ENCODE measurements around the gene WHAMM. TPM values are rescaled to one million over a fixed set of nuclear protein-coding genes. Genes with fewer than 3 reads are reported as not detected.

The WHAMM gene
- total and polyA plus RNA-seq, 4 experiments from 2014 or later, result 2.2 to 33.5 (median 19.4) TPM

DNA sequence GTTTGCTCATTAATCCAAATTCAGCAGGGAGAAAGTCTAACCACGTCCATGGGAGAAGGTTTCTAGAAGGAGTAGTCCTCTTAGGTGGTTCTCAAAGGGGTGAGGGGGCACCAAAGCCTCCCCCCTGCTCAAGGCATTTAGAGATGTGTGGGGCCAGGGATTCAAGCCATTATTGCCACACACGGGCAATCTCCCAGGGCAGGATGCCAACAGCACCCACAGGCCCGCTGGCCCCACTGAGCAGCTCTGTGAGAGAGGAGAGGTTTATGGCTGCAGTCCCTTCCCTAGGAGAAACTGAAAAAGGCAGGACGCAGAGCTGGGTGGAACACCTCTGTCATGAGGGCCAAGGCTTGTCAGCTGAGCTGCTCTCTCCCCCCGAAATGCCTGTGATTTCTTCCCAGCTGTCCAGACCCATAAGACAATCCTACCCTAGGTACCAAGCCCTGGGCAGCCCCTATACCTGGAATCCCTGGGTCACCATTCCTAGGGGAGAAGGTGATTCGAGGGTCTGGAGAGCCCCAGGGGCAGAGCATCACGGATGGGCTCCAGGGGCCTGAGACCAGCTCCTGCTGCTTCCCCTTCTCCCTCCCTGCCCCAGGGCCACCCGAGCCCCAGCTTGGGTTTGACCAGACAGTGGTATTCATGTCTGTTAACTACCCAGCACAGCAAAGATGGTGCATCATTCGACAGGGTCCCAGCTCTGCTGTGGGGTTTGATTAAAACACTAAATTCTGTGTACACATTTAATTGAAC lies 39.0 kb downstream of the WHAMM start:
- no peaks in the 10 kb centered on the region for H3K36me3 ChIP-seq (ENCODE audit: insufficient read depth, low read length)
- H3K27me3 Mint-ChIP-seq, result no peaks in the 10 kb centered on the region
- H3K4me1 Mint-ChIP-seq, result peaks cover 3 to 13% (median 9%) of the 10 kb centered on the region in 4 donors
- H3K9me3 ChIP-seq (ENCODE audit: control insufficient read depth in 1 of 2, low read length in 2 of 2), result no peaks in the 10 kb centered on the region
- H3K36me3 Mint-ChIP-seq, result peaks cover 0 to 1% of the 10 kb centered on the region in 2 donors
- no peak for DNase-seq
- no peaks in the 10 kb centered on the region for H3K4me1 ChIP-seq (ENCODE audit: insufficient read depth, low read length)
- ChIA-PET POLR2A (ENCODE audit: partially characterized antibody) (interaction anchor here (0.6 kb wide), 1 partner anchor 10 kb away, joined by 4 read pairs; no protein-coding TSS in a partner anchor), CTCF (ENCODE audit: partially characterized antibody) (interaction anchor here (0.8 to 0.9 kb wide), 2 partner anchors 10 to 148 kb away, joined by 3 read pairs; no protein-coding TSS in a partner anchor)
- H3K27me3 ChIP-seq (ENCODE audit: insufficient read depth, low read length), result no peaks in the 10 kb centered on the region
- intact Hi-C loops (cut with micrococcal nuclease), result no loop called here
- peaks cover 0 to 6% (median 0%) of the 10 kb centered on the region in 8 donors for H3K9me3 Mint-ChIP-seq
- H3K27ac Mint-ChIP-seq, result no peak overlapping the region
- no peak overlapping the region for H3K27ac ChIP-seq (ENCODE audit: low read depth, low read length)
- no peak overlapping the region for H3K4me3 Mint-ChIP-seq
- no peak overlapping the region for H3K4me3 ChIP-seq (ENCODE audit: low read length in 2 of 2)

GRCh38 chr15:82849556-82850512 lies 40.4 kb downstream of the WHAMM start:
- CTCF ChIA-PET (ENCODE audit: partially characterized antibody), result interaction anchor here (1.1 kb wide), 2 partner anchors 150 kb away, joined by 5 to 6 read pairs; no protein-coding TSS in a partner anchor
- peak overlapping the region in 1 of 7 donors; percentile 46 for H3K27ac Mint-ChIP-seq

DNA sequence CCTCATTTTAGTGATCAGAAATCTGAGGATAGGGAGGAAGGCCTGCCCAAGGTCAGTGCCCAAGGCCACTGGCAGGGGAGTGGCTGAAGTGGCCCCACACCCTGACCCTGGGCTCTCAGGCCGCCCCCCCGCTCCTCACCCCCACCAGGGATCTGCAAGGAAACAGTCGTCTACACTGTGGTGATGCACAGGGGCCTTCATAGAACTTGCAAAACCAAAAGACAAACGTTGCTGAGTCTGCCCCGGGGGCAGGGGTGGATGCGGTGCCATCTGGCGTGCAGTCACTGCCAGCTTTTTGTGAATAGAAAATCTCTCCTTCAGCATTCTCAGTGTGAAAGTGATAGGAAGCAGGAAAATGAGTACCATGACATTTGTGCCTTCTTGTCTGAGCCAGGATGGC lies 41.3 kb downstream of the WHAMM start:
- Histone ChIP-seq H3K4me1 (ENCODE audit: insufficient read depth, low read length) (no peaks in the 10 kb centered on the region), H3K4me3 (ENCODE audit: low read length in 2 of 2) (no peak overlapping the region), H3K36me3 (ENCODE audit: insufficient read depth, low read length) (no peaks in the 10 kb centered on the region), H3K27me3 (ENCODE audit: insufficient read depth, low read length) (no peaks in the 10 kb centered on the region), H3K9me3 (ENCODE audit: control insufficient read depth in 1 of 2, low read length in 2 of 2) (no peaks in the 10 kb centered on the region), H3K27ac (ENCODE audit: low read depth, low read length) (no peak overlapping the region)
- intact Hi-C loops (cut with micrococcal nuclease), result no loop called here
- Mint-ChIP-seq H3K9me3 (no peaks in the 10 kb centered on the region), H3K4me1 (peaks cover 0 to 15% (median 4%) of the 10 kb centered on the region in 4 donors), H3K27me3 (no peaks in the 10 kb centered on the region), H3K4me3 (no peak overlapping the region), H3K36me3 (no peaks in the 10 kb centered on the region), H3K27ac (no peak overlapping the region)
- DNase-seq, result no peak
- ChIA-PET CTCF (ENCODE audit: partially characterized antibody) (interaction anchor here (1.1 kb wide), 1 partner anchor 149 kb away, joined by 5 read pairs; no protein-coding TSS in a partner anchor), POLR2A (ENCODE audit: partially characterized antibody) (no interaction called here)

More at GRCh38 chr15:82849556-82850512, 40.4 kb downstream of the WHAMM start:
- Histone ChIP-seq H3K27ac (ENCODE audit: low read depth, low read length) (no peak overlapping the region), H3K4me1 (ENCODE audit: insufficient read depth, low read length) (no peaks in the 10 kb centered on the region), H3K9me3 (ENCODE audit: control insufficient read depth in 1 of 2, low read length in 2 of 2) (no peaks in the 10 kb centered on the region), H3K36me3 (ENCODE audit: insufficient read depth, low read length) (no peaks in the 10 kb centered on the region), H3K27me3 (ENCODE audit: insufficient read depth, low read length) (no peaks in the 10 kb centered on the region), H3K4me3 (ENCODE audit: low read length in 2 of 2) (no peak overlapping the region)
- POLR2A ChIA-PET (ENCODE audit: partially characterized antibody), result no interaction called here
- intact Hi-C loops (cut with micrococcal nuclease), result no loop called here
- Mint-ChIP-seq H3K4me3 (no peak overlapping the region), H3K9me3 (no peaks in the 10 kb centered on the region), H3K4me1 (peaks cover 0 to 15% (median 6%) of the 10 kb centered on the region in 4 donors), H3K36me3 (no peaks in the 10 kb centered on the region), H3K27me3 (no peaks in the 10 kb centered on the region)
- peak in 4 of 5 donors; percentile 24 to 36 (median 26) for DNase-seq

- ChIA-PET POLR2A (ENCODE audit: partially characterized antibody) (no interaction called here), CTCF (ENCODE audit: partially characterized antibody) (interaction anchor here (1.1 kb wide), 1 partner anchor 148 kb away, joined by 5 read pairs; no protein-coding TSS in a partner anchor)
- H3K36me3 ChIP-seq (ENCODE audit: insufficient read depth, low read length), result no peaks in the 10 kb centered on the region
- intact Hi-C loops (cut with micrococcal nuclease), result no loop called here
- H3K27ac ChIP-seq (ENCODE audit: low read depth, low read length), result no peak overlapping the region
- Mint-ChIP-seq H3K4me3 (no peak overlapping the region), H3K27ac (no peak overlapping the region), H3K36me3 (no peaks in the 10 kb centered on the region), H3K9me3 (no peaks in the 10 kb centered on the region), H3K4me1 (peaks cover 0 to 15% (median 6%) of the 10 kb centered on the region in 4 donors), H3K27me3 (no peaks in the 10 kb centered on the region)
- DNase-seq, result no peak
- no peaks in the 10 kb centered on the region for H3K9me3 ChIP-seq (ENCODE audit: control insufficient read depth in 1 of 2, low read length in 2 of 2)
- H3K4me1 ChIP-seq (ENCODE audit: insufficient read depth, low read length), result no peaks in the 10 kb centered on the region
- no peak overlapping the region for H3K4me3 ChIP-seq (ENCODE audit: low read length in 2 of 2)
- H3K27me3 ChIP-seq (ENCODE audit: insufficient read depth, low read length), result no peaks in the 10 kb centered on the region
Measured at GRCh38 chr15:82851306-82851850, 42.0 kb downstream of the WHAMM start.

DNA sequence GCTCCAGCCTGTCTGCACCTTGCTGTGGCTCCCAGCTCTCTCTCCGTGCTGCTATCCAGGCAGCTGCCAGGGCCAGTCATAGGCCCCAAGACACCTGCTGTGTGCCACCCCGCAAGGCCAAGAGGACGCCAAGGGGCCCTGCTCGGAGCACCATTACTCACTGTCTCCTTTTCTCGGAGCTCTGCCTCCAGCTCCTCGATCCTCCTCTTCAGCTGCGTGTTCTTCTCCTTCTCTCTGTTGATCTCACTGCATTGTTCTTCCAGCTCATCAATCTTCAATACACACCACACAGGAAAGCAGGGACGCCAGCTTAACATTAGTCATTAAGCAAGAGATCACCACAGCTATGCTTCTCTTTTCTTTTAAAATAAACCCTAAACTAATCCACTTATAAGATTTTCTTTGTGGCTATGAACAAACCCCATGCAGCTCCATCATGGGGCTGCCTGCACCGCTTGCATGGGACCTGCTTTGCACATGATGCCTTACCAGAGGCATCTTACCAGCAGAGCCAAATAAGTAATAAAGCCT lies 42.6 kb downstream of the WHAMM start:
- H3K27me3 ChIP-seq (ENCODE audit: insufficient read depth, low read length), result no peaks in the 10 kb centered on the region
- ChIA-PET CTCF (ENCODE audit: partially characterized antibody) (no interaction called here), POLR2A (ENCODE audit: partially characterized antibody) (no interaction called here)
- Mint-ChIP-seq H3K36me3 (no peaks in the 10 kb centered on the region), H3K9me3 (no peaks in the 10 kb centered on the region), H3K27me3 (no peaks in the 10 kb centered on the region), H3K4me1 (peaks cover 0 to 15% (median 6%) of the 10 kb centered on the region in 4 donors), H3K27ac (peak overlapping the region in 1 of 7 donors; percentile 5), H3K4me3 (no peak overlapping the region)
- no peaks in the 10 kb centered on the region for H3K4me1 ChIP-seq (ENCODE audit: insufficient read depth, low read length)
- intact Hi-C loops (cut with micrococcal nuclease), result no loop called here
- H3K36me3 ChIP-seq (ENCODE audit: insufficient read depth, low read length), result no peaks in the 10 kb centered on the region
- H3K27ac ChIP-seq (ENCODE audit: low read depth, low read length), result no peak overlapping the region
- no peak for DNase-seq
- H3K9me3 ChIP-seq (ENCODE audit: control insufficient read depth in 1 of 2, low read length in 2 of 2), result no peaks in the 10 kb centered on the region
- no peak overlapping the region for H3K4me3 ChIP-seq (ENCODE audit: low read length in 2 of 2)

- Histone ChIP-seq H3K27me3 (ENCODE audit: insufficient read depth, low read length) (no peaks in the 10 kb centered on the region), H3K36me3 (ENCODE audit: insufficient read depth, low read length) (no peaks in the 10 kb centered on the region), H3K4me3 (ENCODE audit: low read length in 2 of 2) (no peak overlapping the region), H3K4me1 (ENCODE audit: insufficient read depth, low read length) (no peaks in the 10 kb centered on the region), H3K27ac (ENCODE audit: low read depth, low read length) (no peak overlapping the region), H3K9me3 (ENCODE audit: control insufficient read depth in 1 of 2, low read length in 2 of 2) (no peaks in the 10 kb centered on the region)
- peaks cover 0 to 15% (median 6%) of the 10 kb centered on the region in 4 donors for H3K4me1 Mint-ChIP-seq
- H3K27ac Mint-ChIP-seq, result no peak overlapping the region
- no peak overlapping the region for H3K4me3 Mint-ChIP-seq
- POLR2A ChIA-PET (ENCODE audit: partially characterized antibody), result no interaction called here
- intact Hi-C loops (cut with micrococcal nuclease), result no loop called here
- H3K9me3 Mint-ChIP-seq, result no peaks in the 10 kb centered on the region
- CTCF ChIA-PET (ENCODE audit: partially characterized antibody), result no interaction called here
- H3K27me3 Mint-ChIP-seq, result no peaks in the 10 kb centered on the region
- DNase-seq, result no peak
- no peaks in the 10 kb centered on the region for H3K36me3 Mint-ChIP-seq
Measured at GRCh38 chr15:82852941-82853561, 43.6 kb downstream of the WHAMM start.
